Neural cell (in vitro differentiated cells): ENCODE results near the gene BTBD18.

Experiments used
- CTCF ChIP-seq: fragments of 450-650 bp; IDR thresholded peaks from 2 replicates; pipeline ENCODE4 v1.5.1; 2014; ENCODE audit warnings: antibody characterized with exemption, mild to moderate bottlenecking, moderate library complexity; ENCODE audit not compliant: poor library complexity, severe bottlenecking
- TAF1 ChIP-seq: IDR thresholded peaks from 2 replicates; pipeline ENCODE4 v1.6.1; 2012; ENCODE audit warnings: low read depth

DNA sequence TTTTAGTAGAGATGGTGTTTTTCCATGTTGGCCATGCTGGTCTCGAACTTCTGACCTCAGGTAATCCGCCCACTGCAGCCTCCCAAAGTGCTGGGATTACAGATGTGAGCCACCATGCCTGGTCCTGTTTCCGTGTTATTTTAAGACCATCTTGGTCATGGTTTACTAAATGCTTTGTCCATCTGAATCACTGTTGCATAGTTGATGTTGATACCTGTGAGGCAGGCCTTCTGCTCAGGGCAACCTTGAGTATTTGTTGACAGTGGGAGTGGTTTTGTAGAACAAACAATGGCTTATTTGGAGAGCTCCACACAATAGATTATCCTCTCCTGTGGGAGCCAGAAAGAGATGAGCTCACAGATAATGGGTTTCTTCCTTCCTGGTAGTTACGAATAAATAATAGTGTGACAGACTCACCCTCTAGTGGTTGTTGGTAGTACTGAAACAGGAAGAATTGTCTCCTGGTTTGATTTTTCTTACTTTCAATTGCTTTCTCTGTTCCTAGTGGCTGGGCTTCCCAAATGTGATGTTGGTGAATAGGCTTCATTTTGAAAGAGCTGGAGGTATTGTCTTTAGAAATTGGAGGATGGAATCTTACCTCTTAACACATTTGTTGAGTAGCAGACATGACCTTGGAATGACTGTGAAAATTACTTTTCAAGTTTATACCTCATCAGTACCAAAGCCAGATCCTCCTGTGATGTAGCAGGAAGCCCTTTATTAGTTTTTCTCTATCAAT is 49.0 kb upstream of the BTBD18 start:
- TF ChIP-seq CTCF (peak; percentile 92), TAF1 (no peak)
